ENCODE data around the gene PHAF1. TPM values are rescaled to one million over a fixed set of nuclear protein-coding genes. Genes with fewer than 3 reads are reported as not detected.

PHAF1 gene
- total RNA-seq, 2 experiments from 2014 or later: 18.1 to 20.0 TPM

DNA sequence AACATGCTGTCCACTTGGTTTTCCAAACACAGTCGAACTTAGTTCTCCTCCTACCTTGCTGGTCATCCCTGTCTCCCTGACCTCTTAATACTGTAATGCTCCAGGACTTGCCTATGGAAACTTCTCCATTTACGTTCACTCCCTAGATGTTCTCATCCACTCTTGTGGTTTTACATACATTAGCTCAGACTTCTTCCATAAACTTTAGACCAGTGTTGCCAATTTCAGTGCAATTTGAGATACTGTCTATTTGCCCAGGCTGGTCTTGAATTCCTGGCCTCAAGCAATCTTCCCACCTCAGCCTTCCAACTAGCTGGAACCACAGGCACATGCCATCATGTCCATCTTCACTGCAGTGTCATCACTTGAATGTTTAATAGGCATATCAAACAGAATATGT is 72.5 kb downstream of the PHAF1 start:
- CTCF ChIA-PET: interaction anchor here (1.3 to 4.8 kb wide), 4 partner anchors 12 to 164 kb away, joined by 3 to 23 read pairs (median 8); partner anchors contain the start of gene NOL3

DNA sequence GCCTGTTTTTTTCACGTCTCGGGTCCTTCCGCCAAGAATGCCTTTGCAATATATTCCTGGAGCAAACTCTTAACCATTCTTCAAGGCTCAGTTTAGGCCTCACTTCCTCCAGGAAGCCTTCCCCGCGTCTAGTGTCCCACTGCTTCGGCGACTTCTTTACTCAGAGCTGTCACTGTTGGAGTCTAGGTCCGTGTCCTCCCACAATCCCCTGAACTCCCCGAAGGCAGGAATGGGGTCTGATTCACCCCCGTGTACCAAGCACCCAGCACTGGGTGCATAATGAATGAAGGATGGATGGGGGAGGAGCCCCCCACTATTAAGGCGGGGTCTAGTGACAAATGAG is 73.5 kb downstream of the PHAF1 start:
- ChIA-PET CTCF (interaction anchor here (0.6 to 4.8 kb wide), 6 partner anchors 8 to 229 kb away, joined by 3 to 23 read pairs (median 14); partner anchors contain the start of gene NOL3), POLR2A (interaction anchor here (0.6 to 0.9 kb wide), 2 partner anchors 13 to 43 kb away, joined by 3 read pairs; partner anchors contain the start of genes NOL3 and TMEM208)

More for the DNA sequence above, 72.5 kb downstream of the PHAF1 start:
- POLR2A ChIA-PET: interaction anchor here (0.6 kb wide), 1 partner anchor 154 kb away, joined by 9 read pairs; no protein-coding TSS in a partner anchor

DNA sequence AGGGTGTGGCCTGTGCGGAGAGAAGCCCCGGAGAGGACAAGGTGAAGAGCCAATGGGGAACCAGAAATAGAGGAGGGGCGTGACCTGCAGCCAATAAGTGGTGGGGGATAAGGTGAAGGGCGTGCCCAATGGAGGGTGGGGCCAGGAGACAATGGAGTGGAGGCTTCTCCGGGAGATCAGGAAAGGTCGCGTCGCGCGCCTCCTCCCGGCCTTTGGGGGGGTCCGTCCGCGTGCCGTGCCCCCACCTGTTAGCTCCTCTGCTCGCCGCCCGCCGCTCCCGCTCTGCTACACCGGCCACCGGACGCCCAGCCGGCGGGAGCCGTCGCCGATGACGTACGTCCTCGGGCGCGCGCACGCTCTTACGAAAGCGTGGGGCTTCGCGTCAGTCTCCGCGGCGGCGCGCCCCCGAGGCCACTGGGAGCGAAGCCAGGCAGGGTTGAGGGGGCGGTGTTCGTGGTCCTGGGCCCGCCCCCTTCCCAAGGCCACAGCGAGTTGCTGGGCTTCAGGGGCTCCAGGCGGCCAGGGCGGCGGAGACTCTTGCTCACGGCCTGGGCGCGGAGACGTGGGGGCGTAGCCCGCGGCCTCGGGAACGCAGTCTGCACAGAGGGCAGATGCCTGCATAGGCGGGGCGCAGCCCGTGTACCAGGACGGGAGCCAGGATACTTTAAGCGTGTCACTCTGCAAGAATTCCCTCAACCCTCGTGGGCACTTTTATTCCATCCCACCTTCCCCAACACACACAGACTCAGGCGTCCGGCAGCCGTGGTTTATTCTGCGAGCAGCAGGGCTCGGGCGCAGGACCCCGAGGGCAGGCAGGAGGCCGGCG is 74.1 kb downstream of the PHAF1 start, which contains the start of gene MATCAP1:
Gene MATCAP1, minus strand, starts transcription at position 337 of the 826 bp plus-strand sequence. CDS start 3,353 bp downstream, outside the sequence.
- ChIA-PET CTCF (interaction anchor here (0.6 to 4.8 kb wide), 18 partner anchors 8 to 289 kb away, joined by 3 to 26 read pairs (median 5); partner anchors contain the start of genes HSF4 and NOL3), POLR2A (interaction anchor here (0.6 to 0.9 kb wide), 2 partner anchors 43 to 155 kb away, joined by 3 read pairs; partner anchors contain the start of gene TMEM208)

GRCh38 chr16:67184453-67184994 is 74.8 kb downstream of the PHAF1 start:
- ChIA-PET CTCF (interaction anchor here (0.6 to 4.8 kb wide), 28 partner anchors 9 to 289 kb away, joined by 3 to 26 read pairs (median 5); partner anchors contain the start of genes B3GNT9, FBXL8, HSF4 and NOL3), POLR2A (interaction anchor here (0.6 to 1.2 kb wide), 3 partner anchors 25 to 167 kb away, joined by 3 read pairs; no protein-coding TSS in a partner anchor)

GRCh38 chr16:67184995-67185650 is 75.4 kb downstream of the PHAF1 start:
- ChIA-PET CTCF (interaction anchor here (0.6 to 4.8 kb wide), 32 partner anchors 10 to 290 kb away, joined by 3 to 26 read pairs (median 5); partner anchors contain the start of genes B3GNT9, FBXL8, HSF4 and NOL3), POLR2A (interaction anchor here (0.5 to 1.2 kb wide), 4 partner anchors 11 to 357 kb away, joined by 3 to 8 read pairs (median 3); no protein-coding TSS in a partner anchor)

DNA sequence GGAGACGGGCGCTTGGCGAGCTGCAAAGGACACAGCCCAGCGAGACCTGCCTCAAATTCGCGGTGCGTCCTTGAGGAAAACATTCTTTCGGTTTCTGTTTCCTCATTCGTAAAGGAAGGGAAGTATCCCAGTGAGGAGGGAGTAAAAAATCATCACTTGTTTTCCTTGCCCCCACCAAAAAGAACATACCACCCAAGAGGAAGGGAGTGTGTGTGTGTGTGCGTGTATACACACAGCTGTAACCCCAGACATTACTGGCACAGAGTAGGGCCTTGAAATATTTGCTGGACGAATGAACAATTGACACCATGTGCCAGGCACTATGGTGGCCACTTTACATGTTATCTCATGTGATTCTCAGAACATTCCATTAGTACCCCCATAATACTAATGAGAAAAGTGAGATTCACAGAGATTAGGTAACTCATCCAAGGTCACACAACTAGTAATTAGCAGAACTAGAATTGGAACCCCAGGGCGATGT is 76.0 kb downstream of the PHAF1 start:
- ChIA-PET CTCF (interaction anchor here (0.6 to 4.8 kb wide), 24 partner anchors 10 to 291 kb away, joined by 3 to 26 read pairs (median 5); partner anchors contain the start of genes B3GNT9, FBXL8, HSF4 and NOL3), POLR2A (interaction anchor here (0.5 to 1.2 kb wide), 3 partner anchors 12 to 357 kb away, joined by 3 to 8 read pairs (median 3); no protein-coding TSS in a partner anchor)

GRCh38 chr16:67186550-67186950 is 76.8 kb downstream of the PHAF1 start:
- POLR2A ChIA-PET: no interaction called here
- CTCF ChIA-PET: interaction anchor here (0.6 to 1.1 kb wide), 2 partner anchors 14 to 168 kb away, joined by 3 to 4 read pairs; no protein-coding TSS in a partner anchor

DNA sequence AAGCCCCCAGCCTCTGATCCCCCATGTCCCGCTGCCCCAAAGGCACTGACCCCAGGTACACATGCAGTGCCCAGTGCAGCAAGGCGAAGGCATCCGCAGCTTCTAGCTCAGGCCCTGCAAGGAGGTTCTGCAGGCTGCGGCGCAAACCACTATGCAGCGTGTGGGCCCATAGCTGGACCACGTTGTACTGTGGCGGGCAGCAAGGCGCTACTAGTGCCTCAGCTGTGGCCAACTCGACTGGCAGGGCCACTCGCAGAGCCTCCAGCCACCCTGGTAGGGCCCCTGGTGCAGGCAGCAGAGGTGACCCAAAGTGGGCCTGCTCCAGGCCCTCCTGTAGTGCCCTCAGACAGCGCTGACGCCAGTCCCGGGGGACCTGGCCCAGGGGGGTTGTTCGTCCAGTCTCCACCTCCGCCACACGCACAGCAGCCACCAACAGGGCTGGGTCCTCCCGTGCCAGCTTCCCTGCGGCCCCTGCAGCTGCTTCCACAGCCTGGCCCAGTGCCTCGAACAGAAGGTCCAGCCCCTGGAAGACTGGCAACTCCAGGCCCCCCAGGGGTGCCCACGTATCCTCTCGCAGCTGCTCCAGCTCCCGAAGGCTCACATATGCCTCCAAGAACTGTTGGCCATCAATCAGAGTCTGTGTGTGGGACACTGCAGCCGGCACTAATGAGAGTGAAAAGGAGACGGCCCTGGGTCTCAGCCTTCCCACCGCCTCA is 77.6 kb downstream of the PHAF1 start:
- CTCF ChIA-PET: interaction anchor here (1.1 to 1.4 kb wide), 3 partner anchors 11 to 169 kb away, joined by 3 to 5 read pairs (median 3); no protein-coding TSS in a partner anchor
- POLR2A ChIA-PET: no interaction called here

GRCh38 chr16:67188323-67188722 is 78.6 kb downstream of the PHAF1 start:
- ChIA-PET POLR2A (interaction anchor here (0.6 kb wide), 1 partner anchor 69 kb away, joined by 9 read pairs; no protein-coding TSS in a partner anchor), CTCF (interaction anchor here (1.0 to 1.4 kb wide), 3 partner anchors 12 to 234 kb away, joined by 3 to 5 read pairs (median 3); no protein-coding TSS in a partner anchor)

DNA sequence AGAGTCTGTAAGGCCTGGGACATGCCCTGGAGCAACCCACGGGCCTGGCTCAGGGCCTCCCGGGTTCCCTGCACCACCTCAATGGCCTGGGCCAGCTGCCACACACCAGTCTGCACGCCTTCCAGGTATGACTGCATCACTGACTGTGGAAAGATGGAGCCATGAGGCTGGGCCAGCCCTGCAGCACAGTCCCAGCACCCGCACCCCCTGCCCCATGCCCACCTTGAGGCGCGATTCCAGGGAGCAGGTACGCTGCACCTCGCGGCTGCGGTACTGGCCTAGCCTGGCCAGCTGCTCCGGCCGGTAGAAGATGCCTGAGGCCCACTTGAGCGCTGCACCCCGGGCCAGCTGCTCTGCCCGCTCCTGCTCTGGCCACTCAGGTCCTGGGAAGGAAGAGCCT is 79.1 kb downstream of the PHAF1 start:
- ChIA-PET POLR2A (no interaction called here), CTCF (interaction anchor here (1.0 to 1.3 kb wide), 3 partner anchors 14 to 235 kb away, joined by 3 to 5 read pairs (median 3); no protein-coding TSS in a partner anchor)

GRCh38 chr16:67190041-67190440 is 80.3 kb downstream of the PHAF1 start, which contains the start of gene EXOC3L1:
EXOC3L1 (minus strand) TSS chr16:67190136; CDS start chr16:67189676, 460 bp downstream.
- ChIA-PET POLR2A (no interaction called here), CTCF (interaction anchor here (1.3 kb wide), 1 partner anchor 35 kb away, joined by 5 read pairs; no protein-coding TSS in a partner anchor)

DNA sequence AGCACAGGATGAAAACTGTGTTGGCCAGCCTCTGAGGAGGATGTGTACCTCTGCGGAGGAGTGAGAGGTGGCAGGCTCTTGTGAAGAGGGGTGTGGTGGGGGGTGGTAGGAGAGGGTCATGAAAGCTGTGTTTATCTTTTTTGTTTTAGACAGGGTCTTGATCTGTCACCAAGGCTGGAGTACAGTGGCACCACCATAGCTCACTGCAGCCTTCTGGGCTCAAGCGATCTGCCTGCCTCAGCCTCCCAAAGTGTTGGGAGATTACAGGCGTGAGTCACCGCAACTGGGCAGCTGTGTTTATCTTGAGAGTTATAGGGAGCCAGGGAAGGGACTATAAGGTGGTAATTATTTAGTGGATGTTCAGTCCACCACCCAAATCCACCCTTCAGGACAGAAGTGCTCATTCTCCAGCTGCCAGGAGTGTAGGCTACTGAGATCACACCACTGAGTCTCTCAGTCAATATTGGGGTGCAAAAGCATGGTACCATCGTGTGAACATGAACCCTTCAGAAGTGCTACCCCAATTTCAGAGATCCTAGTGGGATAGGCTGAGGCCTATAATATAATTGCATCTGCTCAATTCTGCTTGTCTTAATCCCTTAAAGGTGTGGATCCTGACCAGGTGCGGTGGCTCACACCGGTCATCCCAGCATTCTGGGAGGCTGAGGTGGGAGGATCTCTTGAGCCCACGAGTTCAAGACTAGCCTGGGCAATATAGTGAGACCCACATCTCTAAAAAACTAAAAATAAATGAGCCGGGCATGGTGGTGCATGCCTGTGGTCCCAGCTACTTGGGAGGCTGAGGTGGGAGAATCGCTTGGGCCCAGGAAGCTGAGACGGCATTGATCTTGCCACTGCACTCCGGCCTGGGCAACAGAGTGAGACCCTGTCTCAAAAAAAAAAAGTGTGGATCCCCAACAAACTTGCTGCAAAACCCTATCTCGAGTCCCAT is 81.0 kb downstream of the PHAF1 start:
- ChIA-PET CTCF (interaction anchor here (1.3 kb wide), 1 partner anchor 35 kb away, joined by 5 read pairs; no protein-coding TSS in a partner anchor), POLR2A (no interaction called here)

GRCh38 chr16:67191411-67191994 is 81.8 kb downstream of the PHAF1 start:
- POLR2A ChIA-PET: interaction anchor here (0.6 kb wide), 1 partner anchor 117 kb away, joined by 3 read pairs; no protein-coding TSS in a partner anchor
- CTCF ChIA-PET: no interaction called here

- ChIA-PET CTCF (interaction anchor here (0.5 to 1.4 kb wide), 8 partner anchors 9 to 235 kb away, joined by 3 to 4 read pairs (median 3); no protein-coding TSS in a partner anchor), POLR2A (interaction anchor here (0.6 to 0.7 kb wide), 2 partner anchors 16 to 117 kb away, joined by 3 to 5 read pairs; no protein-coding TSS in a partner anchor)
Observed at GRCh38 chr16:67191995-67192681, 82.4 kb downstream of the PHAF1 start, which contains the start of gene E2F4. E2F4 (plus strand) TSS chr16:67192155; CDS start chr16:67192228, 73 bp downstream.

DNA sequence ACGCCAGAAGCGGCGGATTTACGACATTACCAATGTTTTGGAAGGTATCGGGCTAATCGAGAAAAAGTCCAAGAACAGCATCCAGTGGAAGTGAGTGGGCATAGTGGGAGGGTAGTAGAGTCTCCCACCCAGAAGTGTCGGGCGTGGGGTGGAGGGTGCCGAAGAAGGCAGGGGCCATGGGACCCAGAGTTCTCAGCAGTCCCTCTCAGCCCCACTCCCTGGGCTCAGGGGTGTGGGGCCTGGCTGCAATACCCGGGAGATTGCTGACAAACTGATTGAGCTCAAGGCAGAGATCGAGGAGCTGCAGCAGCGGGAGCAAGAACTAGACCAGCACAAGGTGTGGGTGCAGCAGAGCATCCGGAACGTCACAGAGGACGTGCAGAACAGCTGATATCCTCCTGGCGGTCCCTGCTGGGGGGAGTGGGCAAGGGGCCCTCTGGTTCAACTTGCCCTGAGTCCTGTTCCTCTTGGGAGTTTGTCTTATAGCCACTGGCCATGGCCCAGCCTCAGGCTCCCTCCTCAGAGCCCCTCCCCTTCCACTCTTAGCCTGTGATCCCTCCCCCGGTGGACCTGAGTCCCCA is 83.1 kb downstream of the PHAF1 start:
- ChIA-PET CTCF (interaction anchor here (0.8 to 1.4 kb wide), 6 partner anchors 8 to 215 kb away, joined by 3 to 4 read pairs (median 3); no protein-coding TSS in a partner anchor), POLR2A (interaction anchor here (0.5 to 0.9 kb wide), 3 partner anchors 15 to 165 kb away, joined by 3 to 5 read pairs (median 5); no protein-coding TSS in a partner anchor)

Measured in activated CD8-positive, alpha-beta memory T cell treated with anti-CD3 and anti-CD28 coated beads for 36 hours (primary cell).